Left lobe of liver (tissue), 2 donors: ENCODE measurements around the gene GMPS. TPM values are rescaled to one million over a fixed set of nuclear protein-coding genes. Genes with fewer than 3 reads are reported as not detected.
"Not testable (repeated sequence)": the region's sequence is repeated elsewhere in the genome, so short reads cannot be mapped to it uniquely, and the experiment has no call there.

Experiments used
- ATAC-seq: fragments of 200-7000 bp; cut with Tn5 transposase; one replicate; pipeline ENCODE4 v1.9.1; 2020; ENCODE audit warnings: mild to moderate bottlenecking, moderate library complexity
- DNase-seq: peaks from one replicate; pipeline ENCODE4 v3.0.0-alpha.2; 2020; ENCODE audit warnings: low spot score
- total RNA-seq: library from RNA; stranded (reverse); gene quantifications from one replicate; pipeline ENCODE4 v1.2.1, GENCODE V29; 2021
- donor health status: DM: no; HTN: no; CAD: no; lungs with moderate emphysema.
- donor health status: DM: no; HTN: yes; CAD: no.

The GMPS gene
- total RNA-seq, 1 donor from 2014 or later: 14.6 TPM

DNA sequence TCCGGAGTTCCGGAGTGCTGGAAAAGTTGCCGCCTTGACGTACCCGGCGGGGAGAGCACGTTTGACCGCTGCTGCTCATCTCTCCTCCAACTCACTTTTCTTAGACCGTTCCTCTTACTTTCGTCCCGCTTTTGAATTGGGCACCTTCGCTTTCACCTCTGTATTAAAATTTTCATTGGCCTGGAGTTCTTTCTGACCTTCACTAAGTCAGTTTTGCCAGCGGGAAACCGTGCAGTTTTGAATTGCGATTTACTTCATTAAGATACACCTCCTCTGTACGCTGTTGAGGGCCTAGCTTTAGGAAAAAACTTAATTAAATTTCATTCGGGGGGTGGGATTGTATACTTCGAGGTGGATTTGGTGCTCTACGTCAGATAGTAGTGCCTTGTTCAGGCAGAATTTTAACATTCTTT is 1.3 kb downstream of the GMPS start:
- no peak for DNase-seq
- ATAC-seq: no peak

DNA sequence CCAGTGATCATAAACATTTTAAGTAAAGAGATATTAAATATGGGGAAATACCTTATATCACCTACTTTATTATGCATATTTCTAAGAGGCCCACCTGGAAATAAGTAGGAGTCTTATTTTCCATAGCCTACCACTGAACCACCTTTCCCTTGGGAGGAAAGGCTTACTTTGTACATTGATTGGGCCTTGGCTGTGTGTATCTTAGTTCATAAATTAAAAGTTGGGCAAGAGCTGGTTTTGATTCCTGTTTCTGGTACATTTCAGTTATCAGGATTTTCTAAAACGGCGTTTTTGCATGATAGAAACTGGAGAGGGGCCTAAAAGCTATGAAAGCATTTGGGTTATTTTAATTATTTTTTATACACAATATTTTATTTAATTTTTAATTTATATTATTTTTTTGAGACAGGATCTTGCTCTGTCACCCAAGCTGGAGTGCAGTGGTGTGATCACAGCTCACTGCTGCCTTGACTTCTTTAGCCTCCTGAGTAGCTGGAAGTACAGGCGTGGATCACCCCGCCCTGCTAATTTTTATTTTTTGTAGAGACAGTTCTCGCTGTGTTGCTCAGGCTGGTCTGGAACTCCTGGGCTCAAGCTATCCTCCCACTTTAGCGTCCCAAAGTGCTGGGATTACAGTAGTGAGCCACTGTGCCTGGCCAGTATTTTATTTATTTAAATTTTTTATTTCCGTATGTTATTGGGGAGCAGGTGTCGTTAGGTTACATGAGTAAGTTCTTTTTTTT is 2.6 kb downstream of the GMPS start:
- ATAC-seq: no peak
- DNase-seq: no peak

DNA sequence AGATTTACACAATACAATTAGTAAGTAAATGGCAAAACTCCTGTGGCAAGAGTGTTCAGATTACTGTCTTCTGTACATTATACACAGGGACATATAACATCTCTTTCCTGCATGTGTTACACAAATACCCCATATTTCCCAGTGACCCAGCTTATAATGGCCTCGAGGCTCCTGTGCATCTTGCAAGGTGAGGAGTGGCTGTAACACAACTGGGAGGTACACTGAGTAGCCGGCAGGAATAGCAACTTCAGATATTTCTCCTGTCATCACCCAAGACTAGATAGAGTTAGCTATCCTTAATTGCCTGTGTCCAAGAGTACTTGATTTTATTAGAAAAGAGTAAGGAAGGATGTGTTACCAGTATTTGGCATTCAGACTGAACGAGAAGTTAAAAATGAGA is 5.6 kb downstream of the GMPS start:
- ATAC-seq: no peak
- DNase-seq: no peak

DNA sequence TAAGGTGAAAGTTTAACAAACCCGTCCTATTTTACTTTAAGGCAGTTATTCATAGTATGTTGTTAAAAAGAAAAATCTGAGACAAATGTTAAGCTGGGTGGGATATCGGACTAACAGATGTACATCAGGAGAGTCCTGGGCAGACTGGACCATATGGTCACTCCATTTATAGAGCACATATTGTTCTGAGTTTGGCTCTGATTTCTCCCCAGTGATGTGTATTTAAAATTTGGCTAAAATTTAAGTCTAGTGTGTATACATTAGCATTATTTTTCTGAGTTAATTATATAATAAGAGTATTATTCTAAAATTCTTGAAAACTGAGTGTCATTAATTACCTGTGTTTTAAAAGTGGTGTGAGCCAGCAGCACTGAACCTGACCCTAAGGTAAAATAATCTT is 6.1 kb downstream of the GMPS start:
- no peak for ATAC-seq
- DNase-seq: no peak

DNA sequence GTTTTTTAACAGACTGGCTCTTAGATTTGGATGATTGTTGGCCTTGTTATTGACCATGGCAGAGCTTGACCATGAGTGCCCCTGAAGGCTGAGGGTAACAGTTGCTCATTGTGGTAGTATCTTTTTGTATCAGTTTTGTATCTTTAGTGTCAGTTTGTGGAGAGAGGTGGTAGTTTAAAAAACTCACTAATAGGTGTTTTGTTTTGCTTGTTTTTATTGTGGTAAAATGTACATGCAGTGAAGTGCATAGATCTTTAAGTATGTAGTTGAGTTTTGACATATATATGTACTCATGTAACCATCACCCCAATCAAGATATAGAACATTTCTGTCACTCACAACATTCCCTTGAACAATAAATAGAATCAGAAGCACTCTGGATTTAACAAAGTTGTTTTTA is 9.8 kb downstream of the GMPS start:
- no peak for DNase-seq
- ATAC-seq: no peak

DNA sequence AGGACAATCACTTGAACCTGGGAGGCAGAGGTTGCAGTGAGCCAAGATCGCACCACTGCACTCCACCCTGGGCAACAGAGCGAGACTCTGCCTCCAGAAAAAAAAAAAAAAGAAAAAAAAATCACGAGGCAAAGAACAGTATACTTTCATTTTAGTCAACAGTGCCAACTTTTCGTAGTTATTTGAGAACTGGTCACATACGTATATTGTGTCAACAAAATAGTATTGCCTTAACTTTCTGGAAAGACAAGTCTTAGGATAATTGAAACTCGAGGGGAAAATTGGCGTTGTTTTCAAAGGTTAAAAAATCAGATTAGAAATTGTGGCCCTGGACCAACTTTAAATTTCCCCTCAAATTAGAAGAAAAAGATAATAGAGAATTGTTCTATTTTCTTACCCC is 13.8 kb downstream of the GMPS start:
- no peak for DNase-seq
- no peak for ATAC-seq

DNA sequence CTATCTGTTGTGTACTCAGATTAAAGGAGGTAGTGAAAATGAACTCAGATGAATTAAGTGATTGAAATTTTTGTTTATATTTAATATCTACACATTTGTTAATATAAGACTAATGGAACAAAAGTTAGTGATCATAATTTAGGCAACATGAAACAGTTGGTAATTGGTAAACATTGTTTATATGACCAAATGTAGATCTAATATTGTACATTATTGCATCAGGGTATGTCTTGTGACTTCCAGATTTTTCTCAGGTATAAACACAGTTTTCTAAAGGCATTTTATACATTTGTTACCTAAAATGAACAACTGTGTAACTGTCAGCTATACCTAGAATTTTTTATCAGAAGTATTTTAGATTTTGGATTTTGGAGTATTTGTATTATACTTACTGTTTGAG is 14.8 kb downstream of the GMPS start:
- DNase-seq: no peak
- no peak for ATAC-seq

DNA sequence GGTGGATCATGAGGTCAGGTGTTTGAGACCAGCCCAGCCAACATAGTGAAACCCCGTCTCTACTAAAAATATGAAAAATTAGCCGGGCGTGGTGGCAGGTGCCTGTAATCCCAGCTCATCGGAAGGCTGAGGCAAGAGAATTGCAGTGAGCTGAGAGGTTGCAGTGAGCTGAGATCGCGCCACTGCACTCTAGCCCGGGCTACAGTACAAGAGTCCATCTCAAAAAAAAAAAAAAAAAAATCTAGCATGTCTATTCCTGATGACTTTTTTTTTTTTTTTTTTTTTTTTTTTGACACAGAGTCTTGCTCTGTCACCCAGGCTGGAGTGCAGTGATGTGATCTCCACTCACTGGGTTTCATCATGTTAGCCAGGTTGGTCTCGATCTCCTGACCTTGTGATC is 15.9 kb downstream of the GMPS start:
- peak; percentile 48 for ATAC-seq
- DNase-seq: not testable (repeated sequence)

DNA sequence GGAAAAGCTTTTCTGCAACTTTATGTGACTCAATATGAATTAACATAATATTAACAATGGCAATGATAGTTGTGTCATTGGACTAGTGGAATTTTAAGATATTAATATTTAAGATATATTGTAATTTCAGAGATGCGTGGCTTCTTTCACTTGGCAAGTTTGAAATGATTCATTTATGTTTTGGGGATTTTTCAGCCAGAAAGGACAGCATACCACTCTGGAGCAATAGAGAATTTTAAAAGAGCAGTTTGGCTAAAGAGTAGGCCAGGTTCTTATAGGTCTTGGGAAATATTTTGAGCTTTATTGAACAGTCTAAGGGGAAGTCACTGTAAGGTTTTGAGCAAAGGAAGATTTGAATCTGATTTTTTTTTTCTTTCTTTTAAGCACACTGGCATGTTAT is 16.5 kb downstream of the GMPS start:
- no peak for DNase-seq
- no peak for ATAC-seq

DNA sequence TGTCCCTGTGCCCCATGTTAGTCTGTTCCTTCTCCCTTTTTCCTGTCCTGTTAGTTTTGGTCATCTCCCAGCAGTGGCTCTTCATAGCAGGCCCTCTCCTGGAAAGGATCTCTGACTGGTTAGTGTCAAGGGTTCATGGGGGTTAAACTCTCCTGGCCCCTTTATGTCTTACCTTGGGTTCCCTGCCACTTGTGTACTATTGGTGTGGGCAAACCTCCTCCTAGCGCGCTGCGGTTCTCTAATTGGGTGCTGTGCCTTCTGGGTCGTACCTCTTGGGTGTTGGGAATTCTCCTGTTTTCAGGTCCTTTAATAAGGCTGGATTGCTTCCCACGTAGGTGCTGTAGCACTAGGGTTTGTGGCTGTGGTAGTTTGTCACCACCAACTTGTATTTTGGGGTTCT is 18.8 kb downstream of the GMPS start:
- ATAC-seq (no peak), DNase-seq (no peak)

DNA sequence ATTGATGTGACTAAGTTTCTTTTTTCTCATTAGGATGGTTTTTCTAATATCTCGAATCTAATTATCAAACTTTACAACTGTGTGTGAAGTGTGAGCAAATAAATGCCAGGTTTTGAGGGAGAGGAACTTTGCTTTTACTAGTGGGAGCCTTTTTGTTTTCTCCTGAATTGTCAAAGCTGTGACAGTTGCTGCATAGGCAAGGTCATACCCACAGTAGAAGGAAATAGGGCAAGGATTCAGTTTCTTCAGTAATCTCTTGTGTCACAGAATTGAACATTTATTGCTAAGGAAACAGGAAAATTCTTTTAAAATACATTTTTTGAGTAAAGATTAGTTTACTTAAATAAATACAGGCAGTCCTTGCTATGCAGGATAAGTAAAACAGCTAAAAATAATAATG is 19.5 kb downstream of the GMPS start:
- ATAC-seq (no peak), DNase-seq (no peak)

DNA sequence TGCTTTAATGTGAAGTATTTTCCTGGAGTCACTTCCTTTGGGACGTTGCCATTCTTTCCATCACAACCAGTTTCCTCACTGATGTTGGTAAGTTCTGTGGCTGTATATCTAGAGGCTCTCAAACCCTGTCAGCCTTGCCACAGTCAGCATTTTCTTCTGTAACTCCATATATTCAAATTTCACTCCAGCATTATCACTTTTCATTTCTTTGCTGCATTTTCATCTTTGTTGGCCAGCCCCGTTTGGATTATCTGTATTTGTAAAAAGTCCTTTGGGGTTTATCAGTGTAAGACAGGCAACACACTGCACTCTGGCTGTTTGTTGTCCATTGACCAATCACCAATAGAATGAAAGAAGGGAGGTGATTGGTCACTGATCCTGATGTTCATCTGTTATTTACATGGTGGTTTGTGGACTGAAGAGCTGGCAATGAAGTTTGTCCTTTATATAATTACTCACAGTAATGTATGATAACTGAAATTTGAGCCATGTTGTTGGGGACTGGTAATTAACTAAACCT is 20.3 kb downstream of the GMPS start:
- ATAC-seq (peak; percentile 57), DNase-seq (no peak)

DNA sequence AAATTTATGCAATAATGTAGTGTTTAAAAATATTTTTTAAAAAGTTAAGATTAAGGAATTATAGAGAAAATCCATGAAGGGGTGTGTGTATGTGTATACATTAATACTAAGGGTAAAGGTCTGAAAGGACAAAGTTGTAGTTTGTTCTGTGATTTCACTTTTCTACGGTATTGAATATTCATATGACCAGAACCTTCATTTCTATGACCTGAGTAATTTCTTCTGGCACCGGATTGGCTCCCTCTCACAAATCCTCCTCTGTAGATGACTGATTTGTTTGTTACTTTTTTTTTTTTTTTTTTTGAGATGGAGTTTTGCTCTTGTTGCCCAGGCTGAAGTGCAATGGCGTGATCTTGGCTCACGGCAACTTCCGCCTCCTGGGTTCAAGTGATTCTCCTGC is 20.9 kb downstream of the GMPS start:
- ATAC-seq: no peak
- no peak for DNase-seq

DNA sequence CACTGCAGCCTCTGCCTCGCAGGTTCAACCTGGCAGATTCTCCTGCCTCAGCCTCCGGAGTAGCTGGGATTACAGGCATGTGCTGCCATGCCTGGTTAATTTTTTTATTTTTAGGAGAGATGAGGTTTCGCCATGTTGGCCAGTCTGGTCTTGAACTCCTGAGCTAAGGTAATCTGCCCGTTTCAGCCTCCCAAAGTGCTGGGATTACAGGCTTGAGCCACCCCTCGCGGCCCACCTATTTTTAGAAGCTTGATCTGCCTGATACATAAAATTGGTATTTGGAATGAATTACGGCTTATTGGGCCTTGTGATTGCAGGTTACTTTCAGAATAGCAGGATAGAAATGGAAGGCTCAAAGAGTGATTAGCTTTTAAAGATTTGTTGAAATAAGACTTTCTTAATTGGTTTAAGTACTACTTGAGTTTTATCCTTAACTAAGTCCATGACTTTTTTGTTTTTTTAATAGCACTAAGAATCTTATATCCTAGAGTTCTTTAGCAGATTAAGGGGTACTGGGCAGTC is 25.0 kb downstream of the GMPS start:
- no peak for DNase-seq
- no peak for ATAC-seq

DNA sequence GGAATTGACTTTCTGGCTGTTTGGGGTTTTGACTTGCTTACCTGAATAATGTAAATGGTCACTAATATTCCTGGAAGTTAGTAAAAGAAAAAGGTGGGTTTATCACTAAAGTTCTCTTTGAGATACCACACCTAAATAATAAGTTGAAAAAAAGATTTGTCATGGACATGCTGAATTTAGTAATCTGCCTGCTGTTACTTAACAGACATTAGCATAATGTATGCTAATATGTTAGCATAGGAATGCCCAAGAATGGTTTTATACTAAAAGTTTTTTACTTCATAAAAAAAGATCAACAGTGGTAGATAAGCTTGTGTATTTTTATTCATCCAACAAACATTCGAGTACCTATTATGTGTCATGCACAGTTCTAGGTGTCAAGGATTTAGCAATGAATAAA is 36.5 kb downstream of the GMPS start:
- DNase-seq (no peak), ATAC-seq (no peak)

DNA sequence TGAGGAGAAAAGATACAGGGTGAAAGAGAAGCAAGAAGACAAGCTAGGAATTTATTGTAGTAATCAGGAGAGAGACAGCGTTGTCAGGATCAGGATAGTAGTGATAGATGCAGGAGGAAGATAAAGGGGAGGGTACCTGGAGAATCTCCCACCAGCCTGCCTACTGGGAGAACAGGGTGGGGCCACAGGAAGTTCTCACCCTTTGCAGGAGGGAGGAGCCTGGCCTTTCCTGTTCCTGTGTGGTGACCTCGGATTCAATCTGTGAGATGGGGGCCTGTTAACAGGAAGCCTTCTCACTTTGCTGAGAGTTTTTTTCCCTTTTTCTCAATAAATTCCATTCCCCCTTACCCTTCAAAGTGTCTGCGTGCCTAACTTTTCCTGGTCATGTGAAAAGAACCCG is 37.6 kb downstream of the GMPS start:
- ATAC-seq (no peak), DNase-seq (no peak)

DNA sequence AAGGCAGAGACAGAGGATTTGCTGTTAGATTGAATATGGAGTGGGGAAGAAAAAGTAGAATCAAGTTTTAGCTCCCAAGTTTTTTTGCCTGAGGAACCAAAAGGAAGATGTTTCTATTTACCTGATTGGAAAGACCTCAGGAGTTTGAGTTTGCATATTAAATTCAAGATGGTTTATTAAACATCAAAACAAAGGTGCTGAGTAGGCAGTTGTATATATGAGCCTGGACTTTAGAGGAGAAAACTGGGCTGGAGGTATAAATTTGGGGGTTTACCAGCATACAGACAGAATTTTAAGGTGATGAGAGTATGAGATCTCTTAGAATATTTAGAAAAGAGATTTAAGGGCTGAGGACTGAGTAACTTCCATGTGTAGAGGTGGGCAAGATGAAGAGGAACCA is 38.2 kb downstream of the GMPS start:
- DNase-seq (no peak), ATAC-seq (no peak)

DNA sequence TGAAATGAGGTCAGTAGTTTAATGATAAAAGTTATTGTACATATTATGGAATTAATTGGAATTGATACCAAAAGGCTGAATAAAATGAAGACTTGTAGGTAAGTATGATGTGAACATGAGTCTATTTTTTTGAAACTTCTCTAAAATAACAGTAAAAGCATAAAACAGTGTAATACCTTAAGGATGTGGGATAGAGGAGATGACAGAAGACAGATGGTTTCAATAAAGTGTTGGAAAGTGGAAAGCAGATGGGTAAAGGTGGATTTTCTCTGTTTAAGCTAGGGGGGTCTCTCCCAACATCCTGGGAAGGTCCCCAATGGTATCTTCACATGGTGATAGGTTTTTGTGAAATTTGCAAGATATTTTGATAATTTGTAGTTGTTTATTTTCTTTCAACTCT is 41.6 kb downstream of the GMPS start:
- no peak for ATAC-seq

DNA sequence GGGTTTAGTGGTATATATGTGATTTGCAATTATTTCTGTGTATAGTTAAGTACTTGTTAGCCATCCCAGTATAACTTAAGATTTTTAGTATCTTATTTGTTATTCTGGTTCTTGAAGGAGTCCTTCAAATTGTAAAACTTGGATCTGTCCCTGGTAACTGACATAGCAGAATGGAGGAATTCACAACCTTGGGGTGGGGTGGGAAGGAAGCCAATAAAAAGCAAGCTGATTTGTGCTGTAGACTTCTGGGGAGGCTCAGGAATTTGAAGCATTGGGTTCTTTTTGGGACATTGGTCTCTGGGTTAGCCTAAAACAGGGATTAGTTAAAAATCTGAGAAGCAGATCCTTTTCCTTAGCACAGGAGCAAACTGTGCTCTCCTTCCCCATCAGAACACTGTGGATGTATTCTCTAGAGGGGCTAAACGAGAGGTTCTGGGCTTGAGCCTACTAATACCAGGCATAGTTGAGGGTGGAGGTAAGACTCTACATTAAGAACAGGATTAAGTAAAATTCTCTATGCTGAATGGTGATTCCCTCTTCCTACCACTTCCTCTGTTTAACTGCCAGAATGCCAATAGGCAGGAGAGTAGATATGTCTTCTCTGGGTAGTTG is 42.2 kb downstream of the GMPS start:
- DNase-seq (no peak), ATAC-seq (no peak)

More for the DNA sequence above, 41.6 kb downstream of the GMPS start:
- no peak for DNase-seq

DNA sequence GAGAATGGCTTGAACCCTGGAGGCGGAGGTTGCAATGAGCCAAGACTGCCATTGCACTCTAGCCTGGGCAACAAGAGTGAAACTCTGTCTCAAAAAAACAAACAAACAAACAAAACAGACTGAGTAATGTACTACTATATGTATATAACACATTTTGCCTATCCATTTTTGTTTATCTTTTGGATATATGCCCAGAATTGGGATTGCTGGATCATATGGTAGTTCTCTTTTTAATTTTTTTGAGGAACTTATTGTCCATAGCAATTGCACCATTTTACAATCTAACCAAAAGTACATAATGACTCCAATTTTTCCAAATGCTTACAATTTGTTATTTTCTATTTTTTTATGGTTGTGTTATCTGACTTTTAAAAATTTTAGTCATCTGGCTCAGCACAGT is 47.3 kb downstream of the GMPS start:
- no peak for ATAC-seq

DNA sequence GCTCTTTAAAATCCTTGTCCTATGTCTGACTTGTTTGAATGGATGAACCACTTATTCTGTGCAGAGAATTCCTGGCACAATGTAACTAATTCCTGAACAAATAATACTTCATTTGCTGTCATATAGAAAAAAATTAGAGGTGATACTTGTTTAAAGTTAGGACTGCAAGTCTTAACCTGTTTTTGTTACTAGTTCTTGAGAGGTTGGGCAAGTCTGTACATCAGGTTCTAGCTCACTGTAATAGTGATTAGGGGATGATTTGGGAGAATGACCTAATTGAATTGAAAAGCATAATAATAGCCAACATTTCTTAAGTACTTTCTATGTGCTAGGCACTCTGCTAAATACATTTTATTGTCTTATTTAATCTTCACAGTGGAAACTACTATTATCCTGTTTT is 49.3 kb downstream of the GMPS start:
- no peak for ATAC-seq
- no peak for DNase-seq

More for the DNA sequence above, 47.3 kb downstream of the GMPS start:
- no peak for DNase-seq

DNA sequence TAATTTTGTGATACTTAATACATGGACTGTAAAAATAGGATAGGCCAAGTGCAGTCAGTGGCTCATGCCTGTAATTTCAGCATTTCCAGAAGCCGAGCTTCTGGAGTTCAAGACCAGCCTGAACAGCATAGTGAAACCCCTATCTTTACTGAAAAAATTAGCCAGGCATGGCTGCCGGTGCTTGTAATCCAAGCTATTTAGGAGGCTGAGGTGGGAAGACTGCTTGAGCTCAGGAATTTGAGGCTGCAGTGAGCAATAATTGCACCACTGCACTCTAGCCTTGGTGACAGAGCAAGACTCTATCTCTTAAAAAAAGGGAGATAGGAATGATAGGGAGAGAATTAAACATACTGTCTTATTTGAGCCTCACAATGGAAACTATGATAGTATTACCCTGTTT is 51.0 kb downstream of the GMPS start:
- DNase-seq (no peak), ATAC-seq (no peak)
